H9 (cell line): ENCODE measurements around the gene ARSJ. TPM values are rescaled to one million over a fixed set of nuclear protein-coding genes. Genes with fewer than 3 reads are reported as not detected.

Experiments
- DNase-seq: peaks from one replicate; pipeline ENCODE4 v3.0.0-alpha.2; 2017
- H2AFZ ChIP-seq: one replicate; pipeline ENCODE4 v1.6.1; 2013; ENCODE audit warnings: mild to moderate bottlenecking, low read length, control low read depth, moderate library complexity
- H2AK5ac ChIP-seq: 2 replicates; pipeline ENCODE4 v1.6.1; 2013; ENCODE audit warnings: low read length, control low read depth, mixed read lengths; ENCODE audit not compliant: insufficient read length
- H2BK120ac ChIP-seq: one replicate; pipeline ENCODE4 v1.6.1; 2013; ENCODE audit warnings: low read depth, mild to moderate bottlenecking, low read length, control low read depth, inconsistent platforms; ENCODE audit not compliant: poor library complexity, severe bottlenecking
- H2BK12ac ChIP-seq: 2 replicates; pipeline ENCODE4 v1.6.1; 2013; ENCODE audit warnings: low read length, control low read depth, mixed read lengths, low read depth; ENCODE audit not compliant: insufficient read length
- H2BK15ac ChIP-seq: 2 replicates; pipeline ENCODE4 v1.6.1; 2013; ENCODE audit warnings: low read depth, low read length, control low read depth
- H2BK20ac ChIP-seq: one replicate; pipeline ENCODE4 v1.6.1; 2013; ENCODE audit warnings: low read depth, mild to moderate bottlenecking, low read length, control low read depth, inconsistent platforms; ENCODE audit not compliant: poor library complexity, severe bottlenecking
- H2BK5ac ChIP-seq: 2 replicates; pipeline ENCODE4 v1.6.1; 2013; ENCODE audit warnings: low read length, control low read depth, mixed read lengths; ENCODE audit not compliant: insufficient read length
- H3K14ac ChIP-seq: 2 replicates; pipeline ENCODE4 v1.6.1; 2013; ENCODE audit warnings: low read length, control low read depth; ENCODE audit not compliant: insufficient read depth
- H3K18ac ChIP-seq: 2 replicates; pipeline ENCODE4 v1.6.1; 2013; ENCODE audit warnings: low read depth, mild to moderate bottlenecking, mixed read lengths, low read length, control low read depth; ENCODE audit not compliant: insufficient read length
- H3K23ac ChIP-seq: 2 replicates; pipeline ENCODE4 v1.6.1; 2013; ENCODE audit warnings: low read length, control low read depth, mixed read lengths, low read depth; ENCODE audit not compliant: insufficient read length
- H3K23me2 ChIP-seq: 2 replicates; pipeline ENCODE4 v1.6.1; 2013; ENCODE audit warnings: low read depth, mild to moderate bottlenecking, mixed read lengths, low read length, control low read depth; ENCODE audit not compliant: insufficient read length, poor library complexity, severe bottlenecking
- H3K27ac ChIP-seq: 2 replicates; pipeline ENCODE4 v1.5.1; 2013; ENCODE audit warnings: low read length, control low read depth, mixed read lengths, low read depth; ENCODE audit not compliant: insufficient read length
- H3K27me3 ChIP-seq: 2 replicates; pipeline ENCODE4 v1.6.1; 2013; ENCODE audit warnings: low read length, control low read depth, inconsistent platforms; ENCODE audit not compliant: insufficient read depth
- H3K4ac ChIP-seq: 2 replicates; pipeline ENCODE4 v1.6.1; 2013; ENCODE audit warnings: low read depth, mild to moderate bottlenecking, control low read depth, inconsistent platforms, low read length, moderate library complexity
- H3K4me1 ChIP-seq: 2 replicates; pipeline ENCODE4 v1.6.1; 2013; ENCODE audit warnings: low read length, control low read depth, inconsistent platforms; ENCODE audit not compliant: insufficient read depth
- H3K4me2 ChIP-seq: 2 replicates; pipeline ENCODE4 v1.6.1; 2013; ENCODE audit warnings: low read length, control low read depth, mixed read lengths; ENCODE audit not compliant: insufficient read length, insufficient read depth
- H3K56ac ChIP-seq: 2 replicates; pipeline ENCODE4 v1.6.1; 2013; ENCODE audit warnings: low read depth, mild to moderate bottlenecking, mixed read lengths, low read length, control low read depth; ENCODE audit not compliant: insufficient read length
- H3K79me1 ChIP-seq: 2 replicates; pipeline ENCODE4 v1.6.1; 2013; ENCODE audit warnings: low read depth, mild to moderate bottlenecking, moderate library complexity, low read length, control low read depth, inconsistent platforms; ENCODE audit not compliant: insufficient read depth, poor library complexity, severe bottlenecking
- H3K79me2 ChIP-seq: 2 replicates; pipeline ENCODE4 v1.6.1; 2013; ENCODE audit warnings: low read length, control low read depth, inconsistent platforms; ENCODE audit not compliant: insufficient read depth
- H3K9ac ChIP-seq: 2 replicates; pipeline ENCODE4 v1.6.1; 2013; ENCODE audit warnings: low read length, control low read depth, mixed read lengths; ENCODE audit not compliant: insufficient read length; ENCODE audit errors: extremely low read depth
- H3K9me3 ChIP-seq: one replicate; pipeline ENCODE4 v1.6.1; 2013; ENCODE audit warnings: low read depth, low read length, inconsistent platforms; ENCODE audit not compliant: control insufficient read depth
- H3T11ph ChIP-seq: one replicate; pipeline ENCODE4 v1.6.1; 2013; ENCODE audit warnings: mild to moderate bottlenecking, low read length, control low read depth, inconsistent platforms
- H4K20me1 ChIP-seq: one replicate; pipeline ENCODE4 v1.6.1; 2013; ENCODE audit not compliant: control insufficient read depth, insufficient read length, insufficient read depth
- H4K5ac ChIP-seq: 2 replicates; pipeline ENCODE4 v1.6.1; 2013; ENCODE audit warnings: low read depth, mild to moderate bottlenecking, mixed read lengths, low read length, control low read depth; ENCODE audit not compliant: insufficient read length
- H4K8ac ChIP-seq: replicated peaks from 2 replicates; pipeline ENCODE4 v1.6.1; 2013; ENCODE audit warnings: low read length, control low read depth, mixed read lengths, low read depth; ENCODE audit not compliant: insufficient read length
- H4K91ac ChIP-seq: 2 replicates; pipeline ENCODE4 v1.6.1; 2013; ENCODE audit warnings: low read depth, mild to moderate bottlenecking, moderate library complexity, mixed read lengths, low read length, control low read depth; ENCODE audit not compliant: insufficient read length
- H3K27ac Mint-ChIP-seq, 3 experiments: 2 replicates in 2 of 3; 3 replicates in 1 of 3; pipeline ENCODE4 v1.8.0; 2020 to 2021; ENCODE audit warnings: mixed read lengths in 3 of 3, mild to moderate bottlenecking in 1 of 3, moderate library complexity in 1 of 3
- H3K27me3 Mint-ChIP-seq: 2 replicates; pipeline ENCODE4 v1.8.0; 2021; ENCODE audit warnings: low read depth, mild to moderate bottlenecking, moderate library complexity, mixed read lengths
- H3K36me3 Mint-ChIP-seq, 3 experiments: 2 replicates in 2 of 3; 3 replicates in 1 of 3; pipeline ENCODE4 v1.8.0; 2020 to 2021; ENCODE audit warnings: low read depth in 3 of 3, mixed read lengths in 3 of 3; ENCODE audit not compliant: insufficient read depth in 1 of 3
- H3K4me1 Mint-ChIP-seq, 2 experiments: 2 replicates each; pipeline ENCODE4 v1.8.0; 2020; ENCODE audit warnings: mixed read lengths in 2 of 2
- H3K4me3 Mint-ChIP-seq, 2 experiments: 2 replicates in 1 of 2; 3 replicates in 1 of 2; pipeline ENCODE4 v1.8.0; 2020 to 2021; ENCODE audit warnings: mild to moderate bottlenecking in 2 of 2, mixed read lengths in 2 of 2, moderate library complexity in 1 of 2
- H3K9me3 Mint-ChIP-seq, 2 experiments: 2 replicates in 1 of 2; 3 replicates in 1 of 2; pipeline ENCODE4 v1.8.0; 2020; ENCODE audit warnings: mild to moderate bottlenecking in 2 of 2, mixed read lengths in 2 of 2, moderate library complexity in 1 of 2
- CTCF ChIP-seq: fragments of 200-600 bp; sonication (generic); conservative IDR thresholded peaks from 3 replicates; pipeline ENCODE4 v1.8.0; 2021; ENCODE audit warnings: antibody characterized with exemption, mild to moderate bottlenecking
- WGBS: extraction: QIAGEN DNeasy Blood & Tissue Kit; methylation state at CpG from one replicate; pipeline ENCODE4 v1.1.7; 2013; ENCODE audit warnings: missing lambda C conversion rate, low lambda C conversion rate, mixed read lengths; ENCODE audit not compliant: insufficient read length; ENCODE audit errors: extremely low coverage; 5-methylcytosine and 5-hydroxymethylcytosine counted together
- total RNA-seq: library from RNA; stranded (reverse); gene quantifications from 2 replicates; pipeline ENCODE4 v1.2.1, GENCODE V29; 2021

Gene ARSJ
- total RNA-seq, 1 experiment from 2014 or later = 1.1 TPM

GRCh38 chr4:113990886-113991285 is 11.4 kb upstream of the ARSJ start:
- Histone ChIP-seq H3K56ac (no peak overlapping the region), H3K9me3 (no peaks in the 10 kb centered on the region), H4K8ac (no peak overlapping the region), H3K23ac (no peak overlapping the region), H4K5ac (no peak overlapping the region), H2BK12ac (no peak overlapping the region), H3K79me2 (no peaks in the 10 kb centered on the region), H4K20me1 (no peaks in the 10 kb centered on the region), H3K79me1 (no peaks in the 10 kb centered on the region), H3K4me1 (no peaks in the 10 kb centered on the region), H3K4me2 (no peak overlapping the region), H2BK15ac (no peak overlapping the region), H3K14ac (no peak overlapping the region), H3K18ac (no peak overlapping the region), H3T11ph (no peak overlapping the region), H4K91ac (no peak overlapping the region), H2AFZ (no peak overlapping the region), H2AK5ac (no peak overlapping the region), H3K23me2 (no peaks in the 10 kb centered on the region), H2BK5ac (no peak overlapping the region), H3K27me3 (no peaks in the 10 kb centered on the region), H3K27ac (no peak overlapping the region), H3K4ac (no peak overlapping the region), H3K9ac (no peak overlapping the region), H2BK20ac (no peak overlapping the region), H2BK120ac (no peak overlapping the region)
- Mint-ChIP-seq H3K36me3 (peaks cover 0 to 3% (median 3%) of the 10 kb centered on the region in 3 experiments; a peak in 3 of 7 replicates), H3K27me3 (0 out of 2 replicates have a peak, but pooled peaks cover 2% of the 10 kb centered on the region), H3K4me3 (no peak overlapping the region), H3K4me1 (peaks cover 0 to 1% of the 10 kb centered on the region in 2 experiments; a peak in 1 of 4 replicates), H3K9me3 (peaks cover 0 to 5% of the 10 kb centered on the region in 2 experiments; a peak in 2 of 5 replicates), H3K27ac (no peak overlapping the region)
- TF ChIP-seq CTCF = no peak
- WGBS = no CpG with 5 or more reads among the region's 3 CpGs
- DNase-seq = no peak
